Natural killer cell treated with Interleukin-12 subunit alpha and Interleukin-12 subunit beta and Interleukin-15 and Interleukin-18, amount 100 ng/mL, for 72 hours (primary cell): ENCODE results near the gene SPANXN3. TPM values are rescaled to one million over a fixed set of nuclear protein-coding genes. Genes with fewer than 3 reads are reported as not detected.
"Not testable (repeated sequence)": the region's sequence is repeated elsewhere in the genome, so short reads cannot be mapped to it uniquely, and the experiment has no call there.

Experiments used
- ATAC-seq, 2 donors: fragments of 150-1000 bp; cut with Tn5 transposase in 1 of 2; sonication (Bioruptor Pico), chemical (Tn5 transposase) in 1 of 2; 2 replicates each; pipeline ENCODE4 v1.10.0; 2021
- DNase-seq: peaks from one replicate; pipeline ENCODE4 v3.0.0; 2022; ENCODE audit warnings: low spot score
- H3K27ac Mint-ChIP-seq, 2 donors: 1 replicate in 1 of 2; 2 replicates in 1 of 2; pipeline ENCODE4 v1.8.0; 2022; ENCODE audit warnings: mixed read lengths in 2 of 2, mild to moderate bottlenecking in 1 of 2, moderate library complexity in 1 of 2
- H3K27me3 Mint-ChIP-seq, 2 donors: 1 replicate in 1 of 2; 2 replicates in 1 of 2; pipeline ENCODE4 v1.8.0; 2022; ENCODE audit warnings: mixed read lengths in 2 of 2
- H3K36me3 Mint-ChIP-seq: one replicate; pipeline ENCODE4 v1.8.0; 2022; ENCODE audit warnings: mixed read lengths
- H3K4me1 Mint-ChIP-seq, 2 donors: 1 replicate in 1 of 2; 2 replicates in 1 of 2; pipeline ENCODE4 v1.8.0; 2022; ENCODE audit warnings: low read depth in 2 of 2, mixed read lengths in 2 of 2, mild to moderate bottlenecking in 1 of 2
- H3K4me3 Mint-ChIP-seq: one replicate; pipeline ENCODE4 v1.8.0; 2022; ENCODE audit warnings: mixed read lengths
- H3K9me3 Mint-ChIP-seq: 2 replicates; pipeline ENCODE4 v1.8.0; 2022; ENCODE audit warnings: mixed read lengths
- total RNA-seq, 2 donors: library from RNA; stranded (reverse); gene quantifications; one replicate each; pipeline ENCODE4 v1.2.3, GENCODE V29; 2022

The SPANXN3 gene, protein sequence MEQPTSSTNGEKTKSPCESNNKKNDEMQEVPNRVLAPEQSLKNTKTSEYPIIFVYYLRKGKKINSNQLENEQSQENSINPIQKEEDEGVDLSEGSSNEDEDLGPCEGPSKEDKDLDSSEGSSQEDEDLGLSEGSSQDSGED
- not detected for total RNA-seq

DNA sequence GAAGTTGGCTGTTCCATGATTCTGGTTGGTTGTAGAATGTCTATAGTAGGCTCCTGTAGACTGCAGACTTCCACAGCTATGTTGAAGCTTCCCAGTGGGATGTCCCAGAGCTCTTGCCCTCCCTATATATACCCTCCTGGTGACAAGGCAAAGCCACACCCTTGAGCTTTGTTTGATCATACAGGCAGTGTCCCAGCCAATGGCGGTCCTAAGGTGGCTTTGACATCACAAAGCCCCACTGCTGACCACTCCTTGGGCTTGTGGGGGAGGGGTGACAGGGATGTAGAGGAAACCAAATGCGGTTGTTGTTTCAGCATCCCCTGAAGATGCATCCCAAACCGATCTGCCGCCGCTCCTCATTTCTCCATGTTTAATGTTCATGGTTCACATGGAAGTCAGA lies at the start of gene SPANXN3:
SPANXN3 (minus strand) TSS at position 101 of the 400 bp plus-strand sequence; CDS start at position 17, 84 bp downstream.
- ATAC-seq, H3K4me1 Mint-ChIP-seq, DNase-seq, H3K27me3 Mint-ChIP-seq, H3K27ac Mint-ChIP-seq, H3K4me3 Mint-ChIP-seq, H3K9me3 Mint-ChIP-seq: not testable (repeated sequence)
- peaks cover 15% of the 10 kb centered on the region for H3K36me3 Mint-ChIP-seq

DNA sequence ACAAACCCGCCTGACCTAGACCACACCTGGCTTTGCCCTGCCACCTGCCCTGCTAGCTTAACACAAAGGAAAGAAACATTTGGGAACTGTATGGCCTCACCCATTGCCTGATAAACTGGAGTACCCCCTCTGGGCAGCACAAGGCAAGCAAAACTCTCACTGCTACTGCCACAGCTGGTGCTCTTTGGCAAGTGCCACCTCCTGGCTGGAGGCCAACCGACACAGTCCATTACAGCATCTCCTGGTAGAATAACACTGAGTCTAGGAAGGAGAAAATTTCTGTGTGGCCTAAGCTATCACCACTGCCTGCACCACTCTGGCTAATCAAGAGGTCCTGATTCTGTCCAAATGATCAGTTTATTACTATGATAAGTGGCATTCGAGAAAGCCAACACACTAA lies 18.9 kb upstream of the SPANXN3 start:
- no peak for DNase-seq
- Mint-ChIP-seq H3K27me3 (no peaks in the 10 kb centered on the region), H3K4me3 (no peak overlapping the region), H3K4me1 (no peaks in the 10 kb centered on the region), H3K36me3 (no peaks in the 10 kb centered on the region), H3K27ac (no peak overlapping the region), H3K9me3 (peaks cover 4% of the 10 kb centered on the region)
- ATAC-seq = no peak

DNA sequence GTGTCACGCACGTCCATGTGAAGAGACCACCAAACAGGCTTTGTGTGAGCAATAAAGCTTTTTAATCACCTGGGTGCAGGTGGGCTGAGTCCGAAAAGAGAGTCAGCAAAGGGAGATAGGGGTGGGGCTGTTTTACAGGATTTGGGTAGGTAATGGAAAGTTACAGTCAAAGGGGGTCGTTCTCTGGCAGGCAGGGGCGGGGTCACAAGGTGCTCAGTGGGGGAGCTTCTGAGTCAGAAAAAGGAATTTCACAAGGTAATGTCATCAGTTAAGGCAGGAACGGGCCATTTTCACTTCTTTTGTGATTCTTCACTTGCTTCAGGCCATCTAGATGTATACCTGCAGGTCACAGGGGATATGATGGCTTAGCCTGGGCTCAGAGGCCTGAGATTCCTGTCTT lies 15.1 kb downstream of the SPANXN3 start:
- ATAC-seq, DNase-seq, H3K36me3 Mint-ChIP-seq, H3K9me3 Mint-ChIP-seq, H3K27me3 Mint-ChIP-seq, H3K4me1 Mint-ChIP-seq, H3K27ac Mint-ChIP-seq, H3K4me3 Mint-ChIP-seq: not testable (repeated sequence)

DNA sequence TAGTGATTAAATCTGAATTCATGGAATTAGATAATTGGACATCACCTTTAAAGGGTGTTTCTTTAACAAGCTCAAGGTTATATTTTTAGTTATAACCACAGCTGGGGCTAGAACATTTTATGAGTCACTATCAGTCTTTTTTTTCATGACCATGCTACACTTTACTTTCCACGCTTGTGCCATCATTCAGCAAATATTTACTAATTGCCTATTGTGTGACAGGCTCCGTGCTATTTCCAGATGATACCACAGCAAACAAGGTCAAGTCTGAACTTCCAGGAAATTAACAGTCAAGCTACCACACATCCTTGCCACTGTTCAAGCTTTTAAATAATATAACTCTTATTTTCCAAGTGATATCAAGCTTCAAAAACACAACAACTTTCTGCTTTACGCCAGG lies 16.5 kb downstream of the SPANXN3 start:
- DNase-seq (no peak), ATAC-seq (no peak)
- Mint-ChIP-seq H3K27me3 (no peaks in the 10 kb centered on the region), H3K36me3 (no peaks in the 10 kb centered on the region), H3K9me3 (no peaks in the 10 kb centered on the region), H3K4me3 (no peak overlapping the region), H3K27ac (no peak overlapping the region), H3K4me1 (no peaks in the 10 kb centered on the region)

DNA sequence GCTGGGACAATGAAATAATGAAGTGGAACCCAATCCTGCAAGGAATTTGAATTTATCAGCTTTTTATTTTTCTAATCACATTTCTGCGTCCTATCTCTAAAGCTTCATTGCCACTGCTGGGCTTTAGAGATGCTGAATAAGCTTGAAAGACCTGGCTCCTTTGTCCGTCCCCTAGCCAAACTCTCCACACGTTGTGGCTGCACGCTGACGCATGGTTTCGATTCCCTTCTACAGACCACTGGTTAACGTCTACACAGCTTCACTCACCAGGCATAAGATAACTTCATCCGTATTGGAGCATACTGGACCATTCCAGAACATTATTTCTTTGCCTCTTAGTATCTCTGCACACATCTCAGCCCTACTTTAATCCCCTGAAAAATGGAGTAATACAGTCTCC lies 31.2 kb downstream of the SPANXN3 start:
- no peak overlapping the region for H3K4me3 Mint-ChIP-seq
- no peaks in the 10 kb centered on the region for H3K9me3 Mint-ChIP-seq
- no peaks in the 10 kb centered on the region for H3K4me1 Mint-ChIP-seq
- peaks cover 0 to 4% of the 10 kb centered on the region in 2 donors for H3K27me3 Mint-ChIP-seq
- ATAC-seq = no peak
- no peak overlapping the region for H3K27ac Mint-ChIP-seq
- DNase-seq = no peak
- H3K36me3 Mint-ChIP-seq = no peaks in the 10 kb centered on the region

DNA sequence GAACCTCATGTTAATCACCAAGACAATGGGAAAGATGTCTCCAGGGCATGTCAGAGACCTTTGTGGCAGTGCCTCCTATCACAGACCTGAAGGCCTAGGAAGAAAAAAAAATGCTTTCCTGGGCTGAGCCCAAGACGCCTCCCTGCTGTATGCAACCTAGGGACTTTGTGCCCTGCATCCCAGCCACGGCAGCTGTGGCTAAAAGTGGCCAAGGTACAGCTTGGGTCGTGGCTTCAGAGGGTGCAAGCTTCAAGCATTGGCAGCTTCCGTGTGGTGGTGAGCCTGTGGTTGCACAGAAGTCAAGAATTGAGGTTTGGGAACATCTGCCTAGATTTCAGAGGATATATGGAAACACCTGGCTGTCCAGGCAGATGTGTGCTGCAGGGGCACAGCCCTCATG lies 40.5 kb downstream of the SPANXN3 start:
- peaks cover 0 to 3% of the 10 kb centered on the region in 2 donors for H3K27me3 Mint-ChIP-seq
- no peaks in the 10 kb centered on the region for H3K4me1 Mint-ChIP-seq
- no peak overlapping the region for H3K4me3 Mint-ChIP-seq
- H3K36me3 Mint-ChIP-seq = no peaks in the 10 kb centered on the region
- ATAC-seq = no peak
- no peak for DNase-seq
- H3K9me3 Mint-ChIP-seq = peaks cover 6% of the 10 kb centered on the region
- no peak overlapping the region for H3K27ac Mint-ChIP-seq

DNA sequence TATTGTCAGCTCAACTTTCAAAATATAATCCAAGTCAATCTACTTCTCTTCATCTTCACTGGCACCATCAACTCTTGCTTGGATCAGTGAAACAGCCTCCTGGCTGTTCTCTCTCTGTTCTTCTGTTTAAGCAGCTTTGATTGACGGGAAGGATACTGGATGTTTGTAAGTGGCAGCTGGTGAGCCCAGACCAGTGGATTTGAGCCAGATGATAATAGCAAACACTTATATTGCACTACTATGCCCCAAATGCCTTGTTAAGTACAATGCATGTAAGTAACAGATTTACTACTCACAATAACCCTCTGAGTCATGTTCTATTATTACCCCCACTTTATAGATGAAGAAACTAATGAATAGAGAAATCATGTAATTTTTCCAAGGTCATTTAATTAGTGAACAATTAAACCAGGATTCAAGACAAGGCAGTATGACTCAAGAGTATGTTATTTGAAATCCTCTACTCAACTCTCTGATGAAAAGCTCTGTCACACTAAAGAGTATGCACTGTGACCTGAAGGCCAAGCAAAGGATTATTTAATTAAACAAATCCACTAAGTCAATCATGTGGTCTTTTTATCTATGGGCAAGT lies 44.8 kb downstream of the SPANXN3 start:
- Mint-ChIP-seq H3K27me3 (peaks cover 0 to 3% of the 10 kb centered on the region in 2 donors), H3K4me1 (no peaks in the 10 kb centered on the region), H3K9me3 (peaks cover 6% of the 10 kb centered on the region), H3K36me3 (no peaks in the 10 kb centered on the region), H3K27ac (no peak overlapping the region), H3K4me3 (no peak overlapping the region)
- no peak for ATAC-seq
- no peak for DNase-seq

DNA sequence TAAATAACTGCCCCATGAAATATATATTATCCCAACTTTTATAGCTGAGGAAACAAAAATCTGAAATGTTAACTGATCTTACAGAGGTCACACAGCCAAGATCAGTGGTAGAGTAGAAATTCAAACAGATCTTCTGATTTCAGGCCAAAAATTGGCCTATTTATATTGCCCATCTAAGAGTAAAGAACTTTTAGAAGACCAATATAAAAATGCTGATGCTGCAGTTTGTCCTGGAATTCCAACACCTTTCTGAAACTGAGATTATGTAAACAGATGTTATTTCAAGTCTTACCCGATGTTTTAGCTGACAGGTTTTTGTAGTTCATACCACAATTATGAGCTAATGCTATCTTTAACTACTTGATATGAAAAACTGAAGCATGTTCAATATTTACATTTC lies 51.1 kb downstream of the SPANXN3 start:
- ATAC-seq = no peak
- H3K27me3 Mint-ChIP-seq = peaks cover 0 to 4% of the 10 kb centered on the region in 2 donors
- no peaks in the 10 kb centered on the region for H3K9me3 Mint-ChIP-seq
- DNase-seq = no peak
- H3K27ac Mint-ChIP-seq = no peak overlapping the region
- H3K4me1 Mint-ChIP-seq = no peaks in the 10 kb centered on the region
- H3K4me3 Mint-ChIP-seq = no peak overlapping the region
- no peaks in the 10 kb centered on the region for H3K36me3 Mint-ChIP-seq

DNA sequence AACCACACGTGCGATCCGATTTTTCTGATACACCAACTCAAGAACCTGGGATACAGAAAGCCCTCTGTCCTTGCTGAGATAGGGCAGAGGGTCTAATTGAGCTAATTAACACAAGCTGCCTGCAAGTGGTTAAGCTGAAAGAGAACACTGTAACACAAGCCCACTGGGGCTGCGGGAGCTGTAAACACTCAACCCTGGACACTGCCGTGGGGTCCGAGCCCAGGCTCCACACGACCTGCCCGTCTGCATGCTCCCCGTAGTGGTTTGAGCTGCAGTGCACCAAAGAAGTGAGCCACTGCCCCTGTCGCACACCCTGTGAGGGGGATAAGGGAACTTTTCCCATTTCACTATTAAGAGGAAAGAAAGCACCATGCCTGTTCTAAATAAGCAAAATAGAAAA lies 54.6 kb downstream of the SPANXN3 start:
- Mint-ChIP-seq H3K27ac (no peak overlapping the region), H3K4me3 (no peak overlapping the region), H3K27me3 (peaks cover 0 to 4% of the 10 kb centered on the region in 2 donors), H3K9me3 (no peaks in the 10 kb centered on the region), H3K36me3 (no peaks in the 10 kb centered on the region), H3K4me1 (no peaks in the 10 kb centered on the region)
- DNase-seq (no peak), ATAC-seq (no peak)

DNA sequence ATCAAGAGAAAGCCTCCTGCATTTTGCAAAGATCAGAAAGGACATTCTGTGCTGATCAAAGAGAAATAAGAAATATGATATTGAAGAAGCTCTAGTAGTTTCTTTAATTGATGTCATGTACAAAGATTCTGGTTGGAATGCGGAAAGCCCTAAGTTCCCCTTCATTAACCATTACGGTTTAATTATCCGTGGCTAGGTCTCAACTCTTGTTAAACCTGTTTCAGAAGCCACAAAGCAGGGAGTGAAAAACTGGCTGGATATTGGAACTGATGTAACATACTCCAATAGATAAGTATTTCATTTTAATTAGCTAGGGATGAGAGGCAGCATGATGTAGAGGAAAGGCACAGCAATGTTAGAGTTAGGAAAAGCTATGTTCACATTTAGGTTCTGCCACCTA lies 55.7 kb downstream of the SPANXN3 start:
- no peaks in the 10 kb centered on the region for H3K4me1 Mint-ChIP-seq
- no peaks in the 10 kb centered on the region for H3K9me3 Mint-ChIP-seq
- DNase-seq = no peak
- H3K27me3 Mint-ChIP-seq = peaks cover 0 to 4% of the 10 kb centered on the region in 2 donors
- H3K4me3 Mint-ChIP-seq = no peak overlapping the region
- H3K36me3 Mint-ChIP-seq = no peaks in the 10 kb centered on the region
- ATAC-seq = no peak
- H3K27ac Mint-ChIP-seq = no peak overlapping the region

Other genes with a start within 250 kb of the SPANXN3 start
- not detected for gene SLITRK4, start 118.6 kb upstream of the SPANXN3 start, total RNA-seq
- not detected for gene SPANXN2, start 203.3 kb upstream of the SPANXN3 start, total RNA-seq